ENCODE data around the gene DCAF6. TPM values are rescaled to one million over a fixed set of nuclear protein-coding genes. Genes with fewer than 3 reads are reported as not detected.

Gene DCAF6
- total RNA-seq, 2 donors from 2014 or later: 21.4 to 32.3 TPM

DNA sequence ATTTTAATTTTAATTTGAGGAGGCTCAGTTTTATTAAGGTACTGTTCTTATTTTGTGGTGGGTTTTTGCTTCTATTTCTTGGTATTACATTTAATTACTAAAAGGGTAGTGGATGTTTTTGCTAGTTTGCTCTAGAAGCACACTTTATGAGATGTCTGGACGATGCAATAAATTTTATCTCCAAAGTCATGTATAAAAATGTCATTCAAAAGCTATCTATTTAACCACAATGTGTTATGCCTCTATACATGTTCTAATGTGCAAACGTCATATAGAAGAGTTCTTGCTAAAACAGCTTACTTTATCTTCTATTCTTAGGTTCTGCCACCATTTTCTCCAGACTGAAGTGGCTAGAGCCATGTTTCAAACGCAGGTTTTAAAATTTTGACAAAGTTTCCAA lies 13.3 kb downstream of the DCAF6 start:
- Histone ChIP-seq H3K9me3 (ENCODE audit: control insufficient read depth, low read length) (no peaks in the 10 kb centered on the region), H3K4me1 (ENCODE audit: control insufficient read depth, insufficient read depth, low read length) (no peaks in the 10 kb centered on the region), H3K27me3 (ENCODE audit: control insufficient read depth, insufficient read depth, low read length, poor library complexity, severe bottlenecking) (no peaks in the 10 kb centered on the region), H3K27ac (ENCODE audit: low read depth, low read length) (no peak overlapping the region), H3K4me3 (ENCODE audit: low read length) (no peak overlapping the region), H3K9ac (ENCODE audit: extremely low read depth, low read length, poor library complexity, severe bottlenecking) (no peak overlapping the region), H3K36me3 (ENCODE audit: control insufficient read depth, insufficient read depth, low read length) (peaks cover 47% of the 10 kb centered on the region)
- Mint-ChIP-seq H3K36me3 (ENCODE audit: low read depth) (peaks cover 40% of the 10 kb centered on the region), H3K4me1 (peaks cover 15% of the 10 kb centered on the region), H3K27me3 (ENCODE audit: insufficient read depth) (no peaks in the 10 kb centered on the region), H3K4me3 (no peak overlapping the region), H3K9me3 (no peaks in the 10 kb centered on the region), H3K27ac (peak overlapping the region; percentile 52)
- 94 to 97% methylated on average over 2 of the region's 3 CpGs for WGBS, 2 experiments (ENCODE audit: insufficient coverage in 1 of 2, insufficient read length in 1 of 2)
- TF ChIP-seq, protein P1, sequence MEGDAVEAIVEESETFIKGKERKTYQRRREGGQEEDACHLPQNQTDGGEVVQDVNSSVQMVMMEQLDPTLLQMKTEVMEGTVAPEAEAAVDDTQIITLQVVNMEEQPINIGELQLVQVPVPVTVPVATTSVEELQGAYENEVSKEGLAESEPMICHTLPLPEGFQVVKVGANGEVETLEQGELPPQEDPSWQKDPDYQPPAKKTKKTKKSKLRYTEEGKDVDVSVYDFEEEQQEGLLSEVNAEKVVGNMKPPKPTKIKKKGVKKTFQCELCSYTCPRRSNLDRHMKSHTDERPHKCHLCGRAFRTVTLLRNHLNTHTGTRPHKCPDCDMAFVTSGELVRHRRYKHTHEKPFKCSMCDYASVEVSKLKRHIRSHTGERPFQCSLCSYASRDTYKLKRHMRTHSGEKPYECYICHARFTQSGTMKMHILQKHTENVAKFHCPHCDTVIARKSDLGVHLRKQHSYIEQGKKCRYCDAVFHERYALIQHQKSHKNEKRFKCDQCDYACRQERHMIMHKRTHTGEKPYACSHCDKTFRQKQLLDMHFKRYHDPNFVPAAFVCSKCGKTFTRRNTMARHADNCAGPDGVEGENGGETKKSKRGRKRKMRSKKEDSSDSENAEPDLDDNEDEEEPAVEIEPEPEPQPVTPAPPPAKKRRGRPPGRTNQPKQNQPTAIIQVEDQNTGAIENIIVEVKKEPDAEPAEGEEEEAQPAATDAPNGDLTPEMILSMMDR (conservative IDR thresholded peaks at IDR 0.05): no peak
- no peak for DNase-seq

DNA sequence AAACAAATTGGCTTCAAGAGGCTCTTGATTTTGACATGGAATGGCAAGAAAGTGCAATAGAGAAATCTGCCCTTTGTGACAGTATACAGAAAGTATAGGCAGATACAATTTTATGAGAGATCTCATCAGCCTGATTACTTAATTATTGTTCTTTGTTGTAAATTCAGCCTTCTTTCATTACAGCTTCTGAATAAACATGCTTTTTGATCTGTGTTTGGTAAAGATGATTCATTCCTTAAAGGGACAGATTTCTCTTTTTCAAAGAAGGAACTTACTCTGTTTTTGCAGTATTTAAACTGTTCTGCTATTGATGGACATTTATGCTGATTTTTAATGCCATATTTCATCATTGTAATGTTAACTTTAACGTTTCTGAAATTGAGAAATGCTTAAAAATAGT lies 14.1 kb downstream of the DCAF6 start:
- peaks cover 48% of the 10 kb centered on the region for H3K36me3 Mint-ChIP-seq (ENCODE audit: low read depth)
- no CpG with 5 or more reads among the region's 1 CpG for WGBS, 2 experiments (ENCODE audit: insufficient coverage in 1 of 2, insufficient read length in 1 of 2)
- no peak overlapping the region for H3K4me3 Mint-ChIP-seq
- TF ChIP-seq, protein P1 (conservative IDR thresholded peaks at IDR 0.05): no peak
- no peaks in the 10 kb centered on the region for H3K9me3 Mint-ChIP-seq
- Histone ChIP-seq H3K4me3 (ENCODE audit: low read length) (no peak overlapping the region), H3K9me3 (ENCODE audit: control insufficient read depth, low read length) (no peaks in the 10 kb centered on the region), H3K36me3 (ENCODE audit: control insufficient read depth, insufficient read depth, low read length) (peaks cover 50% of the 10 kb centered on the region), H3K9ac (ENCODE audit: extremely low read depth, low read length, poor library complexity, severe bottlenecking) (no peak overlapping the region), H3K27me3 (ENCODE audit: control insufficient read depth, insufficient read depth, low read length, poor library complexity, severe bottlenecking) (no peaks in the 10 kb centered on the region), H3K27ac (ENCODE audit: low read depth, low read length) (no peak overlapping the region), H3K4me1 (ENCODE audit: control insufficient read depth, insufficient read depth, low read length) (no peaks in the 10 kb centered on the region)
- H3K4me1 Mint-ChIP-seq: peaks cover 15% of the 10 kb centered on the region
- no peak for DNase-seq
- H3K27me3 Mint-ChIP-seq (ENCODE audit: insufficient read depth): no peaks in the 10 kb centered on the region
- H3K27ac Mint-ChIP-seq: no peak overlapping the region

DNA sequence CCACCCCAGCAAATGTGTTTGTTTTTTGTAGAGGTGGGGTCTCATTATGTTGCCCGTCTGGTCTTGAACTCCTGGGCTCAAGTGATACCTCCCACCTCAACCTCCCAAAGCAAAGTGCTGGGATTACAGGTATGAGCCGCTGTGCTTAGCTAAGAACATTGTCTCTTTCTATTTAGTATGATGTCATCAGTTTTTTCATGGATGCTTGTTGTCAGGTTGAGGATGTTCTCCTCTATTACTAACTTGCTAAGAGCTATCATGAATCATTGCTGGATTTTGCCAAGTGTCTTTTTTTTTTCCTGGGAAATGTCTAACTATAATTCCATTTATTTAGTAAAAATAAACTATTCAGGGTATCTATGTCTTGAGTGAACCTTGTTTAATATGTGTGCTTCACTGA lies 19.4 kb downstream of the DCAF6 start:
- H3K27me3 Mint-ChIP-seq (ENCODE audit: insufficient read depth): no peaks in the 10 kb centered on the region
- Histone ChIP-seq H3K27me3 (ENCODE audit: control insufficient read depth, insufficient read depth, low read length, poor library complexity, severe bottlenecking) (no peaks in the 10 kb centered on the region), H3K27ac (ENCODE audit: low read depth, low read length) (no peak overlapping the region), H3K36me3 (ENCODE audit: control insufficient read depth, insufficient read depth, low read length) (peaks cover 52% of the 10 kb centered on the region), H3K9me3 (ENCODE audit: control insufficient read depth, low read length) (no peaks in the 10 kb centered on the region), H3K9ac (ENCODE audit: extremely low read depth, low read length, poor library complexity, severe bottlenecking) (no peak overlapping the region), H3K4me3 (ENCODE audit: low read length) (no peak overlapping the region), H3K4me1 (ENCODE audit: control insufficient read depth, insufficient read depth, low read length) (no peaks in the 10 kb centered on the region)
- TF ChIP-seq, protein P1 (conservative IDR thresholded peaks at IDR 0.05): no peak
- WGBS, 2 experiments (ENCODE audit: insufficient coverage in 1 of 2, insufficient read length in 1 of 2): 80 to 90% methylated on average over 1 to 2 of the region's 2 CpGs
- no peak overlapping the region for H3K4me3 Mint-ChIP-seq
- peaks cover 58% of the 10 kb centered on the region for H3K36me3 Mint-ChIP-seq (ENCODE audit: low read depth)
- no peak overlapping the region for H3K27ac Mint-ChIP-seq
- H3K9me3 Mint-ChIP-seq: no peaks in the 10 kb centered on the region
- no peak for DNase-seq
- H3K4me1 Mint-ChIP-seq: no peaks in the 10 kb centered on the region

Data from endodermal cell (in vitro differentiated cells).